H1 (cell line): ENCODE data around the gene TSPAN3. TPM values are rescaled to one million over a fixed set of nuclear protein-coding genes. Genes with fewer than 3 reads are reported as not detected.

Source experiments
- CTCF ChIA-PET: fragments of 300-600 bp; sonication (Branson Sonifier 250); formaldehyde crosslinking; loops from one replicate; lab custom pipeline; 2021; ENCODE audit not compliant: partially characterized antibody; lab: Charles Lee
- POLR2A ChIA-PET: fragments of 300-600 bp; sonication (Branson Sonifier 250); formaldehyde crosslinking; loops from one replicate; lab custom pipeline; 2021; ENCODE audit warnings: inconsistent platforms; ENCODE audit not compliant: partially characterized antibody; lab: Charles Lee
- DNase-seq, 2 experiments: peaks; one replicate each; pipeline versions ENCODE4 v3.0.0 to v3.0.0-alpha.2; 2010 to 2022; ENCODE audit warnings: low spot score in 2 of 2, low read depth in 1 of 2, mixed read lengths in 1 of 2
- FAIRE-seq: peaks from 2 replicates; lab custom pipeline; 2011; peaks lifted over from hg19 to GRCh38; lab: Jason Lieb, UNC
- H2AFZ ChIP-seq: 2 replicates; pipeline ENCODE4 v1.8.1; 2012; ENCODE audit warnings: low read length, inconsistent platforms
- H2AK5ac ChIP-seq: 2 replicates; pipeline ENCODE4 v1.6.1; 2013; ENCODE audit warnings: low read depth, low read length
- H2BK120ac ChIP-seq: replicated peaks from 2 replicates; pipeline ENCODE3; 2013; ENCODE audit warnings: low read depth, low read length, inconsistent platforms
- H2BK12ac ChIP-seq: 2 replicates; pipeline ENCODE4 v1.6.1; 2013; ENCODE audit warnings: low read depth, low read length
- H2BK15ac ChIP-seq: 2 replicates; pipeline ENCODE4 v1.6.1; 2013; ENCODE audit warnings: low read length
- H2BK20ac ChIP-seq: 2 replicates; pipeline ENCODE4 v1.6.1; 2013; ENCODE audit warnings: low read length
- H2BK5ac ChIP-seq: 2 replicates; pipeline ENCODE4 v1.6.1; 2013; ENCODE audit warnings: low read depth, low read length
- H3K14ac ChIP-seq: 2 replicates; pipeline ENCODE4 v1.6.1; 2013; ENCODE audit warnings: inconsistent platforms; ENCODE audit not compliant: insufficient read length
- H3K18ac ChIP-seq: 2 replicates; pipeline ENCODE4 v1.6.1; 2013; ENCODE audit warnings: low read length; ENCODE audit errors: extremely low read depth
- H3K23ac ChIP-seq: 2 replicates; pipeline ENCODE4 v1.6.1; 2013; ENCODE audit warnings: inconsistent platforms; ENCODE audit not compliant: insufficient read length
- H3K23me2 ChIP-seq: 2 replicates; pipeline ENCODE4 v1.6.1; 2013; ENCODE audit warnings: low read depth, low read length
- H3K27ac ChIP-seq: 2 replicates; pipeline ENCODE4 v1.6.1; 2011; ENCODE audit warnings: low read depth, low read length, inconsistent platforms
- H3K27me3 ChIP-seq, 4 experiments: replicated peaks in 1 of 4; 1 replicate in 1 of 4; 2 replicates in 3 of 4; pipeline versions ENCODE4 v1.6.1 to v1.8.1; 2011 to 2013; ENCODE audit warnings: low read length in 3 of 4, mild to moderate bottlenecking in 3 of 4, inconsistent platforms in 2 of 4, mixed read lengths in 2 of 4, moderate library complexity in 1 of 4; ENCODE audit not compliant: control insufficient read depth in 3 of 4, insufficient read depth in 3 of 4; ENCODE audit errors: extremely low read depth in 1 of 4
- H3K36me3 ChIP-seq, 4 experiments: 2 replicates each; pipeline versions ENCODE4 v1.6.1 to v1.8.1; 2011 to 2013; ENCODE audit warnings: mild to moderate bottlenecking in 4 of 4, low read length in 3 of 4, moderate library complexity in 2 of 4, control low read depth in 1 of 4, inconsistent platforms in 1 of 4; ENCODE audit not compliant: insufficient read depth in 4 of 4, control insufficient read depth in 2 of 4
- H3K4ac ChIP-seq: replicated peaks from 2 replicates; pipeline ENCODE3; 2013; ENCODE audit warnings: low read length, low read depth, mixed read lengths, inconsistent platforms; ENCODE audit not compliant: insufficient read length
- H3K4me1 ChIP-seq, 4 experiments: replicated peaks in 1 of 4; 1 replicate in 1 of 4; 2 replicates in 3 of 4; pipeline versions ENCODE4 v1.6.1 to v1.8.1; 2011 to 2013; ENCODE audit warnings: low read length in 3 of 4, inconsistent platforms in 2 of 4, mixed read lengths in 1 of 4; ENCODE audit not compliant: insufficient read depth in 4 of 4, control insufficient read depth in 3 of 4
- H3K4me2 ChIP-seq, 2 experiments: 2 replicates each; pipeline versions ENCODE4 v1.6.1 to v1.8.1; 2011 to 2013; ENCODE audit warnings: low read depth in 2 of 2, low read length in 2 of 2, control low read depth in 1 of 2, inconsistent platforms in 1 of 2, mild to moderate bottlenecking in 1 of 2; ENCODE audit not compliant: insufficient read depth in 1 of 2
- H3K4me3 ChIP-seq, 4 experiments: fragments of 200-600, 300-600 bp in 1 of 4; sonication (generic), shearing (Covaris generic), sonication (Bioruptor Twin) in 1 of 4; 2 replicates each; pipeline versions ENCODE4 v1.5.1 to v1.8.1; 2011 to 2016; ENCODE audit warnings: low read length in 4 of 4, low read depth in 3 of 4, control low read depth in 2 of 4, inconsistent platforms in 2 of 4, mild to moderate bottlenecking in 2 of 4, mixed read lengths in 1 of 4, moderate library complexity in 1 of 4; ENCODE audit not compliant: insufficient read depth in 2 of 4; ENCODE audit errors: extremely low read depth in 1 of 4
- H3K56ac ChIP-seq: replicated peaks from 2 replicates; pipeline ENCODE3; 2013; ENCODE audit warnings: low read depth, mild to moderate bottlenecking, mixed read lengths, low read length, inconsistent platforms; ENCODE audit not compliant: insufficient read length
- H3K79me1 ChIP-seq: 2 replicates; pipeline ENCODE4 v1.6.1; 2013; ENCODE audit warnings: low read depth, low read length, control low read depth
- H3K79me2 ChIP-seq, 2 experiments: 2 replicates each; pipeline versions ENCODE4 v1.6.1 to v1.8.1; 2012 to 2013; ENCODE audit warnings: low read length in 2 of 2, mild to moderate bottlenecking in 2 of 2, inconsistent platforms in 1 of 2; ENCODE audit not compliant: insufficient read depth in 2 of 2, control insufficient read depth in 1 of 2
- H3K9ac ChIP-seq, 4 experiments: replicated peaks in 1 of 4; 1 replicate in 1 of 4; 2 replicates in 3 of 4; pipeline versions ENCODE4 v1.6.1 to v1.8.1; 2011 to 2013; ENCODE audit warnings: low read depth in 3 of 4, low read length in 3 of 4, control low read depth in 2 of 4, mild to moderate bottlenecking in 2 of 4, moderate library complexity in 2 of 4, inconsistent platforms in 1 of 4; ENCODE audit errors: extremely low read depth in 1 of 4
- H3K9me3 ChIP-seq, 2 experiments: 2 replicates each; pipeline versions ENCODE4 v1.6.1 to v1.8.1; 2012 to 2013; ENCODE audit warnings: mild to moderate bottlenecking in 2 of 2, moderate library complexity in 2 of 2, control low read depth in 1 of 2, inconsistent platforms in 1 of 2, low read depth in 1 of 2, low read length in 1 of 2, mixed read lengths in 1 of 2; ENCODE audit not compliant: insufficient read depth in 2 of 2
- H4K20me1 ChIP-seq, 2 experiments: replicated peaks in 1 of 2; 2 replicates each; pipeline versions ENCODE3 to v1.8.1; 2011 to 2013; ENCODE audit warnings: inconsistent platforms in 2 of 2, low read length in 2 of 2, mild to moderate bottlenecking in 1 of 2; ENCODE audit not compliant: insufficient read depth in 2 of 2, control insufficient read depth in 1 of 2
- H4K5ac ChIP-seq: 2 replicates; pipeline ENCODE4 v1.6.1; 2013; ENCODE audit warnings: low read length, low read depth, mixed read lengths, inconsistent platforms; ENCODE audit not compliant: insufficient read length
- H4K8ac ChIP-seq: 2 replicates; pipeline ENCODE4 v1.8.0; 2013; ENCODE audit warnings: mild to moderate bottlenecking, moderate library complexity, low read length, inconsistent platforms; ENCODE audit not compliant: insufficient read depth; ENCODE audit errors: extremely low read depth
- H4K91ac ChIP-seq: replicated peaks from 2 replicates; pipeline ENCODE3; 2013; ENCODE audit warnings: low read length, mixed read lengths, inconsistent platforms; ENCODE audit not compliant: insufficient read length
- ATF2 ChIP-seq: IDR thresholded peaks from 2 replicates; pipeline ENCODE4 v1.6.1; 2012; ENCODE audit warnings: low read length, inconsistent platforms
- BCL11A ChIP-seq, 2 experiments: IDR thresholded peaks; one replicate each; pipeline ENCODE4 v1.6.1; 2011; ENCODE audit warnings: low read depth in 2 of 2, low read length in 2 of 2, mild to moderate bottlenecking in 2 of 2
- CBX5 ChIP-seq: fragments of 300-800, 300-1000 bp; sonication (generic); IDR thresholded peaks from 2 replicates; pipeline ENCODE4 v1.7.1; 2016; ENCODE audit warnings: antibody characterized with exemption, low read length, low read depth
- CREB1 ChIP-seq: IDR thresholded peaks from 2 replicates; pipeline ENCODE4 v1.6.1; 2012; ENCODE audit warnings: inconsistent platforms
- SIX5 ChIP-seq: IDR thresholded peaks from 2 replicates; pipeline ENCODE4 v1.6.1; 2011; ENCODE audit warnings: mild to moderate bottlenecking, low read depth, low read length
- WGBS, 2 experiments: shearing (Covaris generic) in 1 of 2; methylation state at CpG; one replicate each; pipeline versions ENCODE4 v1.1.6 to v1.1.7; 2013 to 2015; ENCODE audit warnings: low lambda C conversion rate in 2 of 2, mixed read lengths in 2 of 2, inconsistent platforms in 1 of 2, low coverage in 1 of 2, missing lambda C conversion rate in 1 of 2; ENCODE audit not compliant: insufficient replicate concordance in 2 of 2, insufficient coverage in 1 of 2, insufficient read length in 1 of 2; ENCODE audit errors: extremely low coverage in 1 of 2, missing lambda C conversion rate in 1 of 2; 5-methylcytosine and 5-hydroxymethylcytosine counted together
- polyA plus RNA-seq, 7 experiments: library from polyadenylated mRNA; depleted of rRNA in 3 of 7; stranded (reverse) in 5 of 7; unstranded in 2 of 7; fragments of >200 nt in 5 of 7; fragments of 200-250 nt in 2 of 7; gene quantifications; 1 replicate in 5 of 7; 2 replicates in 1 of 7; 4 replicates in 1 of 7; pipeline versions ENCODE4 v1.2.1 to v1.2.3, GENCODE V29; 2011 to 2013; ENCODE audit warnings: missing spikeins in 2 of 7, mixed read lengths in 2 of 7
- total RNA-seq: library from RNA; stranded (reverse); fragmentation: NEBNext Ultra II Directional; extraction: Animal tissue kit (Norgen Biotek cat#: 25700); gene quantifications from 2 replicates; pipeline ENCODE4 v1.2.1, GENCODE V29; 2021

The TSPAN3 gene
- total and polyA plus RNA-seq, 2 of the 8 experiments (the other 6 are each of a cell fraction or from before 2014, with no cell fraction given) = 107 to 238 TPM

DNA sequence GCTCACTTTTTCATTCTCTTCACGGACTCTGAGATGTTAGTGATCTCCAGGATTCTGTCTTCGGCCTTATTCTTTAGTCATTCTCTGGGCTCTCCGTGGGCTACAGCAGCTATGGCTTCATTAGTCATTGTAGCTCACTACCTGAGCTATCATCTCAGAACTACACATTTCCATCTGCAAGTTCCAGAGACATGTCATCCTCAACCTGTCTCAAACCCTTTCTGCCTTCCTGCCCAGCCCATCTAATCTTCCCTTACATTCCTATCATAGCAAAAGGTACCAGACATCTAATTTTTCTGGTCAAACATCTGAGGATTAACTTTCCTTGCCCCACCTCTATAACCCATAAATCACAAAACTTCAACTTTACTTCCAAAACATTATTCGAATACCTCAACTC, 13.2 kb downstream of the TSPAN3 start:
- Histone ChIP-seq H2BK20ac (no peak overlapping the region), H3K4ac (no peak overlapping the region), H3K56ac (no peak overlapping the region), H3K4me1 (peaks cover 0 to 8% (median 3%) of the 10 kb centered on the region in 4 experiments; a peak in 3 of 7 replicates), H3K79me1 (no peaks in the 10 kb centered on the region), H4K20me1 (peaks cover 5 to 10% of the 10 kb centered on the region in 2 experiments), H3K27ac (no peak overlapping the region), H2BK12ac (no peak overlapping the region), H2BK120ac (no peak overlapping the region), H3K4me2 (no peak overlapping the region), H3K9me3 (no peaks in the 10 kb centered on the region), H2BK15ac (no peak overlapping the region), H3K36me3 (peaks cover 0 to under 1% (median under 1%) of the 10 kb centered on the region in 4 experiments; a peak in 2 of 8 replicates), H3K23ac (no peak overlapping the region), H2BK5ac (no peak overlapping the region), H2AFZ (no peak overlapping the region), H2AK5ac (no peak overlapping the region), H3K18ac (no peak overlapping the region), H4K8ac (no peak overlapping the region), H4K5ac (no peak overlapping the region), H4K91ac (no peak overlapping the region), H3K23me2 (no peaks in the 10 kb centered on the region), H3K9ac (no peak overlapping the region), H3K14ac (no peak overlapping the region), H3K27me3 (no peaks in the 10 kb centered on the region), H3K4me3 (no peak overlapping the region), H3K79me2 (peaks cover 0 to 60% of the 10 kb centered on the region in 2 experiments; a peak in 2 of 4 replicates)
- CTCF ChIA-PET = interaction anchor here (0.6 to 1.3 kb wide), 5 partner anchors 9 to 259 kb away, joined by 3 to 5 read pairs (median 3); no protein-coding TSS in a partner anchor
- POLR2A ChIA-PET = no interaction called here
- TF ChIP-seq CBX5 (no peak), CREB1 (no peak), BCL11A (IDR thresholded peaks at IDR 0.05; ENCODE audit: low read depth in 2 of 2, low read length in 2 of 2) (no peak), SIX5 (no peak), ATF2 (no peak)
- no peak for FAIRE-seq
- 86 to 100% methylated on average over 1 to 4 of the region's 4 CpGs for WGBS, 2 experiments
- DNase-seq = no peak
